Activated CD4-positive, alpha-beta memory T cell treated with anti-CD3 and anti-CD28 coated beads for 36 hours (primary cell): ENCODE measurements around the gene FAM131B. TPM values are rescaled to one million over a fixed set of nuclear protein-coding genes. Genes with fewer than 3 reads are reported as not detected.

Source experiments
- CTCF ChIA-PET: fragments of 350-600 bp; sonication (Branson Sonifier 250); formaldehyde crosslinking; loops from one replicate; lab custom pipeline; 2021; ENCODE audit warnings: antibody characterized with exemption, inconsistent platforms; lab: Charles Lee
- POLR2A ChIA-PET: fragments of 350-600 bp; sonication (Branson Sonifier 250); formaldehyde crosslinking; loops from one replicate; lab custom pipeline; 2021; ENCODE audit warnings: antibody characterized with exemption; lab: Charles Lee
- DNase-seq: peaks from one replicate; pipeline ENCODE4 v3.0.0-alpha.2; 2020
- H3K27ac Mint-ChIP-seq: one replicate; pipeline ENCODE4 v1.8.0; 2021; ENCODE audit warnings: mixed read lengths
- H3K27me3 Mint-ChIP-seq: one replicate; pipeline ENCODE4 v1.8.0; 2021; ENCODE audit warnings: mixed read lengths
- H3K36me3 Mint-ChIP-seq: one replicate; pipeline ENCODE4 v1.8.0; 2021; ENCODE audit warnings: mixed read lengths
- H3K4me1 Mint-ChIP-seq: one replicate; pipeline ENCODE4 v1.8.0; 2021; ENCODE audit warnings: low read depth, mixed read lengths
- H3K4me3 Mint-ChIP-seq: one replicate; pipeline ENCODE4 v1.8.0; 2021; ENCODE audit warnings: mild to moderate bottlenecking, mixed read lengths
- H3K9me3 Mint-ChIP-seq: one replicate; pipeline ENCODE4 v1.8.0; 2021; ENCODE audit warnings: mixed read lengths
- intact Hi-C: fragments of 100-400 bp; cut with micrococcal nuclease; formaldehyde crosslinking; loops from one replicate; pipeline ENCODE4 v1.15.1; 2023
- total RNA-seq, 2 experiments: library from RNA; stranded (reverse); gene quantifications; one replicate each; pipeline ENCODE4 v1.2.3, GENCODE V29; 2021

FAM131B gene
- total RNA-seq, 2 experiments from 2014 or later: 1.9 to 2.3 TPM

DNA sequence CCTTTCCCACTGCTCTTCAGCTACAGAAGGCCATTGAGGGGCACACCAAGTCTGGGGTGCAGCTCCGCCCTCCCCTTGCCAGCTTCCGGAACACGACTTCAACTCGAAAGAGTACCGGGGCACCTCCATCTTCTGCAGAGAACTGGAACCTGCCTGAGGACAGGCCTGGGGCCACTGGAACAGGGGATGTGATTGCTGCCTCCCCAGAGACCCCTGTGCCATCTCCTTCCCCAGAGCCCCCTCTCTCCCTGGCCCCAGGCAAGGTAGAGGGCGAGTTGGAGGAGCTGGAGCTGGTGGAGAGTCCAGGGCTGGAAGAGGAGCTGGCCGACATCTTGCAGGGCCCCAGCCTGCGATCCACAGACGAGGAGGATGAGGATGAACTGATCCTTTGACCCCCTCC, 10.9 kb downstream of the FAM131B start:
- Mint-ChIP-seq H3K4me1 (peaks cover 8% of the 10 kb centered on the region), H3K27me3 (no peaks in the 10 kb centered on the region), H3K4me3 (no peak overlapping the region), H3K9me3 (no peaks in the 10 kb centered on the region), H3K27ac (no peak overlapping the region), H3K36me3 (no peaks in the 10 kb centered on the region)
- DNase-seq: no peak
- ChIA-PET POLR2A (no interaction called here), CTCF (no interaction called here)
- intact Hi-C loops: no loop called here

DNA sequence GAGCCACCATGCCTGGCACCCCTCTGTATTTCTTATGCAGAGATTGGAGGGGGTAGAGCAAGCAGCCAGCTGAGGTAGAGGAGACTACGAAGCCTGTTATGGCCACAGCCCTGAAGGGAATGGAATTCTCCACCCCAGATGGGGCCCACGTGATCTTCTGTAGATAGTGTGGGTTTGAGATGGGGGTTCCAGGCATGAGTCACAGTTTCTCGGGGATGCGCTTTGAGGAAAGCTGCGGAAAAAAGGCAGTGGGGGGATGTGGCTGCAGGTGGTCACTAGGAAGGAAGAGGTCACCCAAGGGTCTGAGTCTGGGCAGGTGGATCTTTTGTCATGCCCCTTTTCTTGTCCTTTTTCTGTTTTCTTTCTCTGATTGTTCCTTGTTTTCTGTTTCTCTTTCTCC, 11.5 kb downstream of the FAM131B start:
- peaks cover 8% of the 10 kb centered on the region for H3K4me1 Mint-ChIP-seq
- H3K36me3 Mint-ChIP-seq: no peaks in the 10 kb centered on the region
- CTCF ChIA-PET: no interaction called here
- POLR2A ChIA-PET: no interaction called here
- no peaks in the 10 kb centered on the region for H3K9me3 Mint-ChIP-seq
- H3K4me3 Mint-ChIP-seq: no peak overlapping the region
- H3K27ac Mint-ChIP-seq: no peak overlapping the region
- no peak for DNase-seq
- intact Hi-C loops: no loop called here
- H3K27me3 Mint-ChIP-seq: no peaks in the 10 kb centered on the region

- H3K9me3 Mint-ChIP-seq: no peaks in the 10 kb centered on the region
- no peak overlapping the region for H3K27ac Mint-ChIP-seq
- H3K36me3 Mint-ChIP-seq: no peaks in the 10 kb centered on the region
- H3K4me3 Mint-ChIP-seq: no peak overlapping the region
- POLR2A ChIA-PET: no interaction called here
- CTCF ChIA-PET: interaction anchor here (1.0 to 2.0 kb wide), 2 partner anchors 24 to 32 kb away, joined by 3 to 6 read pairs; no protein-coding TSS in a partner anchor
- H3K27me3 Mint-ChIP-seq: no peaks in the 10 kb centered on the region
- no peak for DNase-seq
- intact Hi-C loops: no loop called here
- H3K4me1 Mint-ChIP-seq: peaks cover 15% of the 10 kb centered on the region
Observed at GRCh38 chr7:143347950-143348349, 14.6 kb downstream of the FAM131B start.

GRCh38 chr7:143346018-143346417, 16.5 kb downstream of the FAM131B start:
- POLR2A ChIA-PET: interaction anchor here (1.0 kb wide), 1 partner anchor 106 kb away, joined by 3 read pairs; no protein-coding TSS in a partner anchor

GRCh38 chr7:143345428-143345900, 17.0 kb downstream of the FAM131B start:
- Mint-ChIP-seq H3K27me3 (no peaks in the 10 kb centered on the region), H3K27ac (no peak overlapping the region), H3K9me3 (no peaks in the 10 kb centered on the region), H3K36me3 (no peaks in the 10 kb centered on the region), H3K4me3 (peak overlapping the region; percentile 65), H3K4me1 (peaks cover 15% of the 10 kb centered on the region)
- peak; percentile 81 for DNase-seq
- ChIA-PET POLR2A (no interaction called here), CTCF (interaction anchor here (0.6 to 2.3 kb wide), 25 partner anchors 10 to 392 kb away, joined by 3 to 22 read pairs (median 5); partner anchors contain the start of gene CASP2)
- intact Hi-C loops: no loop called here

More at GRCh38 chr7:143346018-143346417, 16.5 kb downstream of the FAM131B start:
- H3K4me3 Mint-ChIP-seq: peak overlapping the region; percentile 65
- no peak overlapping the region for H3K27ac Mint-ChIP-seq
- no peak for DNase-seq
- no peaks in the 10 kb centered on the region for H3K9me3 Mint-ChIP-seq
- no peaks in the 10 kb centered on the region for H3K27me3 Mint-ChIP-seq
- no peaks in the 10 kb centered on the region for H3K36me3 Mint-ChIP-seq
- intact Hi-C loops: no loop called here
- peaks cover 15% of the 10 kb centered on the region for H3K4me1 Mint-ChIP-seq
- CTCF ChIA-PET: interaction anchor here (0.6 to 2.3 kb wide), 19 partner anchors 9 to 131 kb away, joined by 3 to 22 read pairs (median 6); partner anchors contain the start of gene CASP2

GRCh38 chr7:143343596-143343995, 18.9 kb downstream of the FAM131B start:
- CTCF ChIA-PET: interaction anchor here (0.6 to 2.3 kb wide), 4 partner anchors 22 to 103 kb away, joined by 3 to 5 read pairs (median 5); no protein-coding TSS in a partner anchor

GRCh38 chr7:143341842-143342241, 20.7 kb downstream of the FAM131B start:
- no peaks in the 10 kb centered on the region for H3K27me3 Mint-ChIP-seq

More at GRCh38 chr7:143343596-143343995, 18.9 kb downstream of the FAM131B start:
- Mint-ChIP-seq H3K4me3 (no peak overlapping the region), H3K27me3 (no peaks in the 10 kb centered on the region), H3K36me3 (no peaks in the 10 kb centered on the region), H3K9me3 (no peaks in the 10 kb centered on the region), H3K27ac (no peak overlapping the region), H3K4me1 (peaks cover 15% of the 10 kb centered on the region)
- POLR2A ChIA-PET: no interaction called here
- DNase-seq: no peak
- intact Hi-C loops: no loop called here

DNA sequence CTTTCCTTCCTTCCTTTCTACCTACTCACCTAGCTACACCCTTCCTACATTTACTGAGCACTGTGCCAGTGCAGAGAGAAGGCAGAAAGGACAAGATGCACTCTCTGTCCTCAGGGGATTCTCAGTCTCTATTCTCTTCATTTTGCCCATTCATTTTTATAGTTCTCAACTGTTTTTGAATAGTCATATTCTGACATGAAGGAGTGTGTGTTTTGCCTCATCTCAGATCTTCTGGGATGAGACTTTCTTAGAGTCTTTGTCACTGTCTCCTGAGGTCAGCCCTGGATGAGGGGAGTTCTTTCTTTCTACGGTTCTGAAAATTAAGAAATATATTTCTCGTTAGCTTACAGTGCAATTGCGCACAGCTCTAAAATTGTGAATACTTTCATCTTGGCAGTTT, 25.3 kb downstream of the FAM131B start:
- Mint-ChIP-seq H3K36me3 (no peaks in the 10 kb centered on the region), H3K9me3 (no peaks in the 10 kb centered on the region), H3K4me3 (no peak overlapping the region), H3K27ac (no peak overlapping the region), H3K4me1 (no peaks in the 10 kb centered on the region), H3K27me3 (peaks cover 7% of the 10 kb centered on the region)
- intact Hi-C loops: no loop called here
- DNase-seq: no peak
- CTCF ChIA-PET: interaction anchor here (0.9 to 4.0 kb wide), 5 partner anchors 8 to 80 kb away, joined by 3 to 20 read pairs (median 4); no protein-coding TSS in a partner anchor
- POLR2A ChIA-PET: interaction anchor here (0.9 kb wide), 1 partner anchor 27 kb away, joined by 3 read pairs; no protein-coding TSS in a partner anchor

More at GRCh38 chr7:143341842-143342241, 20.7 kb downstream of the FAM131B start:
- no peaks in the 10 kb centered on the region for H3K9me3 Mint-ChIP-seq
- ChIA-PET POLR2A (no interaction called here), CTCF (interaction anchor here (2.0 kb wide), 1 partner anchor 42 kb away, joined by 5 read pairs; no protein-coding TSS in a partner anchor)
- no peak overlapping the region for H3K4me3 Mint-ChIP-seq
- H3K27ac Mint-ChIP-seq: no peak overlapping the region
- peaks cover 9% of the 10 kb centered on the region for H3K4me1 Mint-ChIP-seq
- intact Hi-C loops: no loop called here
- H3K36me3 Mint-ChIP-seq: no peaks in the 10 kb centered on the region
- no peak for DNase-seq

DNA sequence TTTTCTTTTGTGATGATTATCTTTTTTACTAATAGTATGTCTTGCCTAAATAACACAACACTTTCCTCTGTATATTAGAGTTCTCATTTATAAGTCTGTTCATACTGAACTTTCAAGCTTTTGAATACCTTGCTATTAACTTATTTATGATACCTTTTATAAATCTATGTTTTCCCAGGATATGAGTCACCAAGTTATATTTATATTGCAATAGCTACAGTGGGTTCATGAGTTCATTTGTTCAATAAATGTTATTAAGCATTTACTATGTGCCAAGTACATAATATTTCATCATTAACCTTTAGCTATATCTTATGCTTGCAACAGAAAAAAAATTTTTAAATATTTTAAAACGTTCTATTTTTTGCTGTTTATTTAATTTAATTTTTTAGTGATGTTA, 28.3 kb downstream of the FAM131B start:
- Mint-ChIP-seq H3K9me3 (no peaks in the 10 kb centered on the region), H3K27ac (no peak overlapping the region), H3K36me3 (no peaks in the 10 kb centered on the region), H3K4me3 (no peak overlapping the region), H3K27me3 (peaks cover 7% of the 10 kb centered on the region), H3K4me1 (no peaks in the 10 kb centered on the region)
- DNase-seq: no peak
- CTCF ChIA-PET: interaction anchor here (1.0 to 4.0 kb wide), 2 partner anchors 11 to 94 kb away, joined by 3 to 20 read pairs; no protein-coding TSS in a partner anchor
- POLR2A ChIA-PET: no interaction called here
- intact Hi-C loops: no loop called here

GRCh38 chr7:143331179-143331801, 31.2 kb downstream of the FAM131B start:
- ChIA-PET POLR2A (no interaction called here), CTCF (interaction anchor here (1.0 kb wide), 1 partner anchor 116 kb away, joined by 3 read pairs; no protein-coding TSS in a partner anchor)
- no peaks in the 10 kb centered on the region for H3K36me3 Mint-ChIP-seq
- peaks cover 7% of the 10 kb centered on the region for H3K27me3 Mint-ChIP-seq
- DNase-seq: no peak
- intact Hi-C loops: no loop called here
- H3K4me1 Mint-ChIP-seq: no peaks in the 10 kb centered on the region
- no peak overlapping the region for H3K4me3 Mint-ChIP-seq
- H3K27ac Mint-ChIP-seq: no peak overlapping the region
- H3K9me3 Mint-ChIP-seq: no peaks in the 10 kb centered on the region

GRCh38 chr7:143329471-143330170, 32.9 kb downstream of the FAM131B start:
- ChIA-PET POLR2A (no interaction called here), CTCF (interaction anchor here (0.7 kb wide), 1 partner anchor 30 kb away, joined by 3 read pairs; no protein-coding TSS in a partner anchor)
- Mint-ChIP-seq H3K4me1 (peaks cover 8% of the 10 kb centered on the region), H3K27ac (no peak overlapping the region), H3K27me3 (no peaks in the 10 kb centered on the region), H3K36me3 (no peaks in the 10 kb centered on the region), H3K9me3 (no peaks in the 10 kb centered on the region), H3K4me3 (no peak overlapping the region)
- no peak for DNase-seq
- intact Hi-C loops: no loop called here

GRCh38 chr7:143327903-143328302, 34.6 kb downstream of the FAM131B start:
- CTCF ChIA-PET: interaction anchor here (1.1 to 1.5 kb wide), 3 partner anchors 9 to 18 kb away, joined by 3 to 4 read pairs (median 3); no protein-coding TSS in a partner anchor
- POLR2A ChIA-PET: no interaction called here
- Mint-ChIP-seq H3K27me3 (no peaks in the 10 kb centered on the region), H3K4me1 (peaks cover 8% of the 10 kb centered on the region), H3K4me3 (no peak overlapping the region), H3K36me3 (no peaks in the 10 kb centered on the region), H3K27ac (no peak overlapping the region), H3K9me3 (no peaks in the 10 kb centered on the region)
- DNase-seq: no peak
- intact Hi-C loops: no loop called here
